ENCODE measurements around the gene CD302.
"Not testable (repeated sequence)": the region's sequence is repeated elsewhere in the genome, so short reads cannot be mapped to it uniquely, and the experiment has no call there.

Gene CD302

GRCh38 chr2:159786938-159787337 lies 11.1 kb downstream of the CD302 start:
- TF ChIP-seq CTCF (IDR thresholded peaks at IDR 0.05; ENCODE audit: low read depth, low read length, missing control alignments), result no peak

GRCh38 chr2:159785195-159785594 lies 12.8 kb downstream of the CD302 start:
- no peak overlapping the region for H3K4me3 ChIP-seq (replicated peaks; ENCODE audit: low read depth, low read length)
- TF ChIP-seq CTCF (IDR thresholded peaks at IDR 0.05; ENCODE audit: low read depth, low read length, missing control alignments), result no peak
- no peak for DNase-seq (ENCODE audit: extremely low read depth, low read depth)

More at GRCh38 chr2:159786938-159787337, 11.1 kb downstream of the CD302 start:
- no peak overlapping the region for H3K4me3 ChIP-seq (replicated peaks; ENCODE audit: low read depth, low read length)
- no peak for DNase-seq (ENCODE audit: extremely low read depth, low read depth)

- not testable (repeated sequence) for H3K4me3 ChIP-seq (replicated peaks; ENCODE audit: low read depth, low read length); DNase-seq (ENCODE audit: extremely low read depth, low read depth)
Observed at GRCh38 chr2:159784744-159785143, 13.3 kb downstream of the CD302 start.

- TF ChIP-seq CTCF (IDR thresholded peaks at IDR 0.05; ENCODE audit: low read depth, low read length, missing control alignments), result no peak
- no peak for DNase-seq (ENCODE audit: extremely low read depth, low read depth)
Observed at GRCh38 chr2:159783556-159783955, 14.5 kb downstream of the CD302 start.

GRCh38 chr2:159776321-159776720 lies 21.7 kb downstream of the CD302 start:
- no peak overlapping the region for H3K4me3 ChIP-seq (replicated peaks; ENCODE audit: low read depth, low read length)
- TF ChIP-seq CTCF (IDR thresholded peaks at IDR 0.05; ENCODE audit: low read depth, low read length, missing control alignments), result no peak
- DNase-seq (ENCODE audit: extremely low read depth, low read depth), result no peak

More at GRCh38 chr2:159783556-159783955, 14.5 kb downstream of the CD302 start:
- no peak overlapping the region for H3K4me3 ChIP-seq (replicated peaks; ENCODE audit: low read depth, low read length)

GRCh38 chr2:159775021-159775420 lies 23.0 kb downstream of the CD302 start:
- no peak for DNase-seq (ENCODE audit: extremely low read depth, low read depth)
- H3K4me3 ChIP-seq (replicated peaks; ENCODE audit: low read depth, low read length), result no peak overlapping the region
- no peak for TF ChIP-seq CTCF (IDR thresholded peaks at IDR 0.05; ENCODE audit: low read depth, low read length, missing control alignments)

- no peak for DNase-seq (ENCODE audit: extremely low read depth, low read depth)
Observed at GRCh38 chr2:159774370-159774990, 23.5 kb downstream of the CD302 start.

More at GRCh38 chr2:159774370-159774990, 23.5 kb downstream of the CD302 start:
- TF ChIP-seq CTCF (IDR thresholded peaks at IDR 0.05; ENCODE audit: low read depth, low read length, missing control alignments), result no peak
- no peak overlapping the region for H3K4me3 ChIP-seq (replicated peaks; ENCODE audit: low read depth, low read length)

All from HFF-Myc (cell line).